Thoracic aorta endothelial cell (primary cell): ENCODE data around the gene IDUA. TPM values are rescaled to one million over a fixed set of nuclear protein-coding genes. Genes with fewer than 3 reads are reported as not detected.

Experiments used
- total RNA-seq: library from RNA; depleted of rRNA; stranded (reverse); fragments of >200 nt; gene quantifications from 2 replicates; pipeline ENCODE4 v1.2.3, GENCODE V29; 2012

IDUA gene
- 9.5 and 10.1 TPM in 2 replicates for total RNA-seq

DNA sequence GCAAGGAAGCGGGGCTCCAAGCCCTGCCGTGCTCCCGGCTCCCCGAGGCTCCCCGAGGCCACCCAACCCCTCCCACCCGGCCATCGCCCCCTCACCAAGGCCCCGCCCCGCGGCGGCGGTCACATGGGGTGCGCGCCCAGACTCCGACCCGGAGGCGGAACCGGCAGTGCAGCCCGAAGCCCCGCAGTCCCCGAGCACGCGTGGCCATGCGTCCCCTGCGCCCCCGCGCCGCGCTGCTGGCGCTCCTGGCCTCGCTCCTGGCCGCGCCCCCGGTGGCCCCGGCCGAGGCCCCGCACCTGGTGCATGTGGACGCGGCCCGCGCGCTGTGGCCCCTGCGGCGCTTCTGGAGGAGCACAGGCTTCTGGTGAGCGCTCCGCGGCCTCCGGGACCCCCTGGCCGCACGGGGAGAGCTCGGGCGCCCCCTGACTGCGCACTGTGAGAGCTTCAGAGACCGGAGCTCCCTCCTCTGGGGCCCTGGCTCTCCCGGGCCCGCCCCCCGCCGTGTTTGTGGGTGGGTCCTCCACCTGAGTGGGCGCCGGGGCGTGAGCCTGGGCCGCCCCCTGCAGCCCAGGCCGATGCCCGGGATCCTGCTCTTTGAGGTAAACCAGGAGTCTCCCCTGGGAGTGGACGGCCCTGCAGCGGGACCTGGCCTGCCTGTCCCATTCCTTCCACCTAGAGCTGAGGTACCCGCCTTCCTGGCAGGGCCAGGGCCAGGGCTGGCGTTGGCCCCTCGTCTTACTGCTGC is at the start of gene IDUA:
Gene IDUA, plus strand, starts transcription at position 166 of the 745 bp plus-strand sequence. Its CDS starts 41 bp downstream, at position 207.

DNA sequence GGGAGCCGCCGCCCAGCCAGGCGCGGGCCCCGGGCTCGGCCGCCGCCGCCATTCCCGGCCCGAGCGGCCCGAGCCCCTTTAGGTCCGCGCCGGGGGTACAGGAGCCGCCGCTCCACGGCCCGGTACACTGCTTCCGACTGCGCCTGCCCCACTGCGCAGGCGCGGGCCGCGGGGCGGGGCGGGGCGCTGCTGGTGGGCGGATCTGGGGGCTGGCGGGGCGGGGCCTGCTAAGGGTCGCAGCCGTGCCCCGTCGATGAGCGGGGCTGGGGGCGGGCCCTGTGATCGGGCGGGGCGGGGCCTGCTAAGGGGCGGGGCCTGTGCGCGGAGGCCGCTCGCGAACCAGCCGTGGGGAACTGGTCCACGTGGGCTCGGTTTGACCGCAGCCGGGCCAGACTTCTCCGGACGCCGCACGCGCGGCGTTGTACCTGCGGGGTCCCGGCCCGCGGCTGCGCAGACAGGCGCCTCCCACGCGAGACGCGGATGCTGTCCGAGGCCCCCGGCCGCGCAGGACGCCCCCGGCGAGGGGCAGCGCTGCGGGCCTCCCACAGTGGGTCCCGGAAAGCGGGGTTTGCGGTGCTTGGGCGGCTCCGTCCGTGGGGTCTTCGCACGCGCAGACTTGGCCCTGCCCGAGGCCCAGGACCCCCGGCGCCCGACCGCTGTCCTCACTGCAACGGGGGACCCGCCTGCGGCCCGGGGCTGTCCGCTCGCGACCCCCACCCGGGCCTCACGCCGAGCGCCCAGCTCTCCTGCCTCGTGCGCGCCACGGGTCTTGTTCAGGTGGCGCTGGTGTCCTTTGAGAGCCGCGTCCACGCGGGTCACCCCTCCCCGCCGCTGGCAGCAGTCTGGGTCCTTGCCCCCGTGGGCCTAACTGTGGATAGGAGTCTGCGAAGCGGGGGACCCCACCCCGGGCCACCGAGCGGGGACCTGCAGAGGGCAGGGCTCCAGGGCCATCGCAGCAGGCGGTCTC is 13.1 kb upstream of the IDUA start, which contains the start of gene DGKQ:
Gene DGKQ, minus strand, starts transcription at position 139 of the 967 bp plus-strand sequence. Its CDS starts 87 bp downstream, at position 52.

DNA sequence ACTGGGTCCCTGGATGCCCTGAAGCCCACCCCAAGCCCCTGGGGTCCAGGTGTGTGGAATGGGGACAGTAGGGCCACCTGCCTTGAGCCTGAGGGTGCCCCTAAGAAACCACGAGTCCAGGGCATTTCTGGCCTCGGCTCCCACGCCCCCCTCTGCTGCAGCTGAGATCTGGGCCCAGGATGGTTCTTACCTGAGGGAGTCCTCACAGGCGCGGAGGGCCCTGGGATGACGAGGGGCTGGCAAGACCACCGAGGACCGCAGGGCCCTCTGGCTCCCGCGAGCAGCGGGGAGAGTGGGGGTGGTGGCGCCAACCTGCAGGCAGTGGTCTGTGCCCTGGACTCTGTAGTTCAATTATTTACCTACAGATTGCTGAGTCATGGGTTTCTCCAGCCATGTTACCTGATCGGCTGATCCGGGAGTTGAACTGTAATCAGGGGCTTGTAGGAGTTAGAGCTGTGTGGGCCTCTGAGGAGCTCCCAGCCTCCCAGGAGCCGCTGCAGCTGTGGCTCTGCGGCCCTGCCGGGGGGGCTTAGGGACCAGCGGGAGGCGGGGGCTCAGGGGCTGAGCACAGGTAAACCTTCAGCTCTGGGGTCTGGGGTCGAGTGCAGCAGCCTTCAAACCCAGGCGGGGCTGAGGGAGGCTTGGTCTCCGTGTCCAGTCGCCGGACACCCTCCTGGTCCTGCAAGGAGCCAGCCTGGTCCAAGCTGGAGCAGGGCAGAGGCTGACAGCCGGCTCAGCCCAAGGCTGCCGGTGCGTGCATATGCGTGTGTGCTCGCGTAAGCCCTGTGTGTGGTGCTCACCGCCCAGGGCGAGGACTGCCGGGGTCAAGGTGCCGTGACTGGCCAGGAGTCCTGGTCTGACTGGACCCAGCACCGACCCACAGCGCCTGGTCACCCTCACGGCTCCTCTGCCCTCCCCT is 6.5 kb downstream of the IDUA start, which contains the start of gene SLC26A1:
Gene SLC26A1, minus strand, starts transcription at position 294 of the 919 bp plus-strand sequence. CDS start 1,701 bp downstream, outside the sequence.

DNA sequence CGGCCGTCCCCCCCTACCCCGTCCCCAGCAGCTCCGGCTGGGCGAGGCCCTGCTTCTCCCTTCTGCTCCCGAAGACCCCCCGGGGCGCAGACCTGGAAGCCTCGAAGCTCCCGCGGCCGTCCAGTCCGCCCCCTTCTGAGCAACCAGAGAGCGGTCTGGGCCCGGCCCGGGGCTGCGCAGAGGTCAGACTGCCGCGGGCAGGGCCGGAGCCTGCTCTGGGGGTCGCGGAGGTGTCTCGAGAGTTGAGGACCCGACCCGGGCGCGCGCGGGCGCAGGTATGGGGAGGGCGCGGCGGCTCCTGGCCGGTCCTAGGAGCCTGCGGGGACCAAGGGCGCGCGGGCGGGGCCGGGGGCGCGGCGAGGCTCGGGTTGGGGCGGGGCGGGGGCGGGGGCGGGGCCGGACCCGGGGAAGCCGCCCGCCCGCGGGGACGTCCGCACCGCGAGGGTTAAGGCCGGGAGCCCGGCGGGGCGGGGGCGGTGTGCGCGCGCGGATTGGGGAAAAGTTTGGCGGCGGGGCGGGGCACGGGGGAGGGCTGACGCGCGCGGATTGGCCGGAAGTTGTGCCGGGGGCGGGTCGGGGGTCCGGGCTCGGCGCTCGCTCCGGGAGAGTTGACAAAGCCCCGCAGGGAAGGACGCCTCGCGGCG is 24.3 kb downstream of the IDUA start, which contains the start of gene FGFRL1:
Gene FGFRL1, plus strand, starts transcription at position 605 of the 644 bp plus-strand sequence. CDS start 860 bp downstream, outside the sequence.

Other genes starting within 250 kb of the IDUA start
- gene CPLX1, start 160.9 kb upstream of the IDUA start, total RNA-seq = 0.13 and 0.36 TPM in 2 replicates
- gene GAK, start 54.7 kb upstream of the IDUA start, total RNA-seq = 52.4 and 74.2 TPM in 2 replicates
- 5.1 and 5.5 TPM in 2 replicates for gene TMEM175, start 54.6 kb upstream of the IDUA start, total RNA-seq
- 12.6 and 14.8 TPM in 2 replicates for gene DGKQ, start 13.5 kb upstream of the IDUA start, total RNA-seq
- 0.13 TPM in 1 of 2 replicates, not detected in the other for gene SLC26A1, start 6.4 kb downstream of the IDUA start, total RNA-seq
- gene FGFRL1, start 24.6 kb downstream of the IDUA start, total RNA-seq = 14.0 and 16.1 TPM in 2 replicates
- gene RNF212, start 126.5 kb downstream of the IDUA start, total RNA-seq = 0.36 and 2.3 TPM in 2 replicates
- 0.40 and 0.57 TPM in 2 replicates for gene SPON2, start 185.5 kb downstream of the IDUA start, total RNA-seq